NCI-H2196 (cell line): ENCODE data around the gene RAB31.

Experiments
- DNase-seq: peaks from one replicate; lab custom pipeline; 2025; ENCODE audit not compliant: unreplicated experiment; lab: John Stamatoyannopoulos, UW

Gene RAB31

GRCh38 chr18:9910661-9911060, 202.6 kb downstream of the RAB31 start:
- no peak for DNase-seq

GRCh38 chr18:9911226-9911625, 203.1 kb downstream of the RAB31 start:
- no peak for DNase-seq
